ENCODE measurements around the gene SMTNL2. TPM values are rescaled to one million over a fixed set of nuclear protein-coding genes. Genes with fewer than 3 reads are reported as not detected.

Gene SMTNL2
- total RNA-seq, 1 experiment from 2014 or later: 39.3 TPM

- H3K36me3 Mint-ChIP-seq (ENCODE audit: insufficient read depth, unreplicated experiment): peaks cover 18% of the 10 kb centered on the region
- BruUV-seq (replicated peaks): no TSS peak
- Histone ChIP-seq H3K4me3 (ENCODE audit: low read depth, low read length) (no peak overlapping the region), H3K4me1 (peaks cover 22% of the 10 kb centered on the region; the same call in 1 of the 2 replicates), H3K9me3 (no peaks in the 10 kb centered on the region), H3K36me3 (ENCODE audit: control insufficient read depth, insufficient read depth, low read length) (no peaks in the 10 kb centered on the region), H3K27me3 (replicated peaks; ENCODE audit: control insufficient read depth, insufficient read depth, low read length) (no peaks in the 10 kb centered on the region)
- CTCF ChIA-PET: no interaction called here
- DNase-seq: no peak
- H3K27ac Mint-ChIP-seq (ENCODE audit: unreplicated experiment): no peak overlapping the region
- peaks cover 19% of the 10 kb centered on the region for H3K4me1 Mint-ChIP-seq (ENCODE audit: low read depth, unreplicated experiment)
- H3K27me3 Mint-ChIP-seq (ENCODE audit: insufficient read depth, unreplicated experiment): no peaks in the 10 kb centered on the region
- no peak for TF ChIP-seq CTCF (IDR thresholded peaks at IDR 0.05; ENCODE audit: insufficient read depth in 1 of 2, low read depth in 1 of 2, low read length in 1 of 2, severe bottlenecking in 1 of 2, unreplicated experiment in 1 of 2)
- no peak overlapping the region for H3K4me3 Mint-ChIP-seq (ENCODE audit: unreplicated experiment)
- POLR2A ChIA-PET: no interaction called here
- H3K9me3 Mint-ChIP-seq (ENCODE audit: unreplicated experiment): no peaks in the 10 kb centered on the region
- intact Hi-C loops (cut with micrococcal nuclease; ENCODE audit: unreplicated experiment): no loop called here
Observed at GRCh38 chr17:4590981-4591453, 6.7 kb downstream of the SMTNL2 start.

GRCh38 chr17:4591529-4591928 is 7.2 kb downstream of the SMTNL2 start:
- Histone ChIP-seq H3K4me1 (peaks cover 22% of the 10 kb centered on the region; the same call in 1 of the 2 replicates), H3K4me3 (ENCODE audit: low read depth, low read length) (no peak overlapping the region), H3K36me3 (ENCODE audit: control insufficient read depth, insufficient read depth, low read length) (no peaks in the 10 kb centered on the region), H3K27me3 (replicated peaks; ENCODE audit: control insufficient read depth, insufficient read depth, low read length) (no peaks in the 10 kb centered on the region), H3K9me3 (no peaks in the 10 kb centered on the region)
- Mint-ChIP-seq H3K4me3 (ENCODE audit: unreplicated experiment) (no peak overlapping the region), H3K4me1 (ENCODE audit: low read depth, unreplicated experiment) (peaks cover 14% of the 10 kb centered on the region), H3K36me3 (ENCODE audit: insufficient read depth, unreplicated experiment) (peaks cover 16% of the 10 kb centered on the region), H3K9me3 (ENCODE audit: unreplicated experiment) (no peaks in the 10 kb centered on the region), H3K27ac (ENCODE audit: unreplicated experiment) (no peak overlapping the region), H3K27me3 (ENCODE audit: insufficient read depth, unreplicated experiment) (no peaks in the 10 kb centered on the region)
- no TSS peak for BruUV-seq (replicated peaks)
- intact Hi-C loops (cut with micrococcal nuclease; ENCODE audit: unreplicated experiment): no loop called here
- ChIA-PET CTCF (no interaction called here), POLR2A (no interaction called here)
- no peak for TF ChIP-seq CTCF (IDR thresholded peaks at IDR 0.05; ENCODE audit: insufficient read depth in 1 of 2, low read depth in 1 of 2, low read length in 1 of 2, severe bottlenecking in 1 of 2, unreplicated experiment in 1 of 2)
- no peak for DNase-seq

GRCh38 chr17:4592240-4593005 is 8.1 kb downstream of the SMTNL2 start:
- ChIA-PET POLR2A (no interaction called here), CTCF (no interaction called here)
- Histone ChIP-seq H3K4me3 (ENCODE audit: low read depth, low read length) (no peak overlapping the region), H3K9me3 (no peaks in the 10 kb centered on the region), H3K27me3 (replicated peaks; ENCODE audit: control insufficient read depth, insufficient read depth, low read length) (no peaks in the 10 kb centered on the region), H3K4me1 (peaks cover 16% of the 10 kb centered on the region; the same call in 1 of the 2 replicates), H3K36me3 (ENCODE audit: control insufficient read depth, insufficient read depth, low read length) (no peaks in the 10 kb centered on the region)
- H3K27ac Mint-ChIP-seq (ENCODE audit: unreplicated experiment): peak overlapping the region; percentile 30
- H3K4me1 Mint-ChIP-seq (ENCODE audit: low read depth, unreplicated experiment): peaks cover 8% of the 10 kb centered on the region
- no peaks in the 10 kb centered on the region for H3K27me3 Mint-ChIP-seq (ENCODE audit: insufficient read depth, unreplicated experiment)
- peaks cover 14% of the 10 kb centered on the region for H3K36me3 Mint-ChIP-seq (ENCODE audit: insufficient read depth, unreplicated experiment)
- BruUV-seq (replicated peaks): no TSS peak
- H3K4me3 Mint-ChIP-seq (ENCODE audit: unreplicated experiment): no peak overlapping the region
- intact Hi-C loops (cut with micrococcal nuclease; ENCODE audit: unreplicated experiment): no loop called here
- no peak for TF ChIP-seq CTCF (IDR thresholded peaks at IDR 0.05; ENCODE audit: insufficient read depth in 1 of 2, low read depth in 1 of 2, low read length in 1 of 2, severe bottlenecking in 1 of 2, unreplicated experiment in 1 of 2)
- DNase-seq: no peak
- no peaks in the 10 kb centered on the region for H3K9me3 Mint-ChIP-seq (ENCODE audit: unreplicated experiment)
